Measurements from ENCODE around the gene WAC. TPM values are rescaled to one million over a fixed set of nuclear protein-coding genes. Genes with fewer than 3 reads are reported as not detected.

WAC gene
- total RNA-seq, 1 donor, result 224 TPM

DNA sequence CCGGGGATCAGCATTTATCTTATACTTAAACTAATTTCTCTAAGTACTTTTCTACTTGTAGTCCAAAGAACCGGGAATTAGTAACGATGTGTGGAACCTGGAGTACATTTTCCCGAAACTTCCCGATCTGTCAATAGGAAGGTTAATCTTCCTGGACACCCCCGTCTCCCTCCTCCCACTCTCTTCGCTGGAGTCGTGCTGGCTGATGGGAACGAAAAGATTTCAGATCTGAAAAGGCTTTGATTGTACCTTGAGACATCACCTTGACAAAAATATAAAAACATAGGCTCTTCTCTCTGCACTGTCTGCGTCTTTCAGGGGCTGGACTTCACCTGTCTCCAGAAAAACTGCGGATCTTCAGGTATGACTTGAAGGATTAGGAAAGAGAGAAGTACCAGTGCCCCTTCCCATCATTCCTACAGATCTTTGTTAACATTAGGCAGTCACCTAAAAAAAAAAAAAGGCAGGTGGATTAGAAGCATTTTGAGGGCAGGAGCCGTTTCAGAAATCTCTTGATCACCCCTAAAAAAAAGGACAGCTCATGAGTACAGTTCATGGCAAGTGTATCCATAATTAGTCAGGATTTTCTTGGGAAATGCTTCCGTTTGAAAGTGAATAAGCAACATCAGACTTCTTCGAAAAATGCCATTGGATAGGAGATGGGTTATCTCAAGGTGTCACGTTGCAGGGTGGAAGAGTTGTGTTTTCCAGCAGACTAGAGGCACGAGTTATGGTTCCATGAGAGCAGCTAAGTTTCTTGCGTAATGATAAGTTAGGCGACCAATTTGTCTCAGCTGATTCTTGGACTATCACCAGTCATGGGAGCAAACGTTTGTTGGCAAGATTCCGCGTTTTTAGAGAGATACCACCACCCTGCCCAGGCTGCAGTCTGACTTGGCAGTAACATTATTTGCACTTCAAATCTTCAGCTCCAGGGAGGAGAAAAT lies 136.6 kb downstream of the WAC start:
- H3K4me3 ChIP-seq (ENCODE audit: low read length), result no peak overlapping the region
- peaks cover 73% of the 10 kb centered on the region for H3K27me3 ChIP-seq (ENCODE audit: insufficient read depth, low read length)
- H3K4me1 ChIP-seq (ENCODE audit: insufficient read depth, low read length), result peaks cover 8% of the 10 kb centered on the region
- H3K9me3 ChIP-seq (ENCODE audit: low read depth, low read length), result no peaks in the 10 kb centered on the region

Other genes with a start within 250 kb of the WAC start
- 24.5 TPM for gene MPP7, start 230.1 kb upstream of the WAC start, total RNA-seq
- 1.9 TPM for gene BAMBI, start 144.4 kb downstream of the WAC start, total RNA-seq